Effector CD8-positive, alpha-beta T cell (primary cell): ENCODE results near the gene GMNC.
"Not testable (repeated sequence)": the region's sequence is repeated elsewhere in the genome, so short reads cannot be mapped to it uniquely, and the experiment has no call there.

Experiments
- DNase-seq: peaks from one replicate; lab custom pipeline; 2025; lab: John Stamatoyannopoulos, UW
- total RNA-seq, 4 experiments: gene quantifications; one replicate each; lab custom pipeline; 2026; lab: John Stamatoyannopoulos, UW

GMNC gene
- 0 reads per million in 4 experiments for total RNA-seq

DNA sequence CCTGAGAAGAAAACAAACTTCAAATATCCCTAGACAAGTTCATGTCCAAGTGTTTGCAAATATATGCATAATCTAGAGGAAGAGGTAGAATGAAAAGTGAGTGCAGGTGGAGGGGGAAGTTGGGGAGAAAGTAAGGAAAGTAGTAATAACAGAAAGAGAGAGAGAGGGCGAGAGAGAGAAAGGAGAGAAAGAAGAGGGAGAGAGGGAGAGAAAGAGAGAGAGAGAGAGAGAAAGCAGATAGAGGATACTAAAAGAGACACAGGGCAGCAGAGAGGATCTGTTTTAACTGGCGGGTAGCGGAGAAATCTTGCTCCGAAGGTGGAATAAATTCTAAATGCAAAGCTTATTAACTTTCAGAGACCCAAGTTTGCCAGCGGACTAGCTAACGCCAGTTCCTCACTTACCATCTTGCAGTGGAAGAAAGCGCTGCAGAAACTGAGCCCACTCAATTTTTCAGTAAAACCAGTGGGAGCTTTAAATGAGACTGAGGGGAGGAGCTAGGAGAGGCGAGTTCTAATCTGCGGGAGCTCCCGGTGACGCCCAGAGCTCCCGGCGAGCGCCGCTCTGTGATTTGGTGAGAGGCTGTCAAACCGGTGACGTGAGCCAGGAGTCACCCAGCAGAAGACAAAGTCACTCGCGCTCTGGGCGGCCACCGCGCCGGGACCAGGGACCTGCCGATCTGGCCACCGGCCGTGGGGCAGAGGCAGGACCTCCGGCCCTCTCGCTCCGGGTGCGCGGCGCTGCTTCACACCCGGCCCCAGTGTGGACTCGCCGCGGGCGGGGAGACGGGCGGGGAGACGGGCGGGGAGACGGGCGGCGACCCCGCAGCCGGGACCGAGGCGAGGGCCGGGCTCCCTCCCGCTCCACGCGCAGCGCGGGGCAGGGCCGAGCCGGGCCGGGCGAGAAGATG, at the start of gene GMNC:
Gene GMNC (minus strand): TSS at position 486 of the 910 bp plus-strand sequence. CDS start 79 bp downstream, at position 407.
- DNase-seq = no peak

DNA sequence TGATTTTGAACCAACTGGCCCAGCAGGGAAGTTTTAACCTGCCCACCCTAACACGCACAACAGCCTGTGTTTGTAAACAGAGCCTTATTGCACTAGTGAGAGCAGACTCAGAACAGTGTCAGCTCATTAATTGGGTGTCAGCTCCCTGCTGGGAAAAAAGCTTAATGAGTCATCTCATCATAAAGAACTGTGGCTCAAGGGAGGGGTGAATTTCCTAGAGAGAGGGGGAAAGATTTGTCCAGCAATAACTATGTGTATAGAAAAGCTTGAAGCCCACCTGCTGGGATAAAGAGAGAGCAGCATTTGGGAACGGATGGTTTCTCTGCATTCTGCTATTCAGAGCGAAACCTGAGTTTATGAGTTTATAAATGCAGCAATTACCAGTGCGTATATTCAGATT, 48.9 kb upstream of the GMNC start:
- DNase-seq = no peak

- no peak for DNase-seq
Measured at GRCh38 chr3:190909908-190910307, 47.4 kb upstream of the GMNC start.

GRCh38 chr3:190903156-190903555, 40.7 kb upstream of the GMNC start:
- DNase-seq = no peak

- DNase-seq = no peak
Measured at GRCh38 chr3:190902292-190902691, 39.8 kb upstream of the GMNC start.

GRCh38 chr3:190892395-190892902, 30.0 kb upstream of the GMNC start:
- no peak for DNase-seq

- no peak for DNase-seq
Measured at GRCh38 chr3:190886945-190887344, 24.5 kb upstream of the GMNC start.

DNA sequence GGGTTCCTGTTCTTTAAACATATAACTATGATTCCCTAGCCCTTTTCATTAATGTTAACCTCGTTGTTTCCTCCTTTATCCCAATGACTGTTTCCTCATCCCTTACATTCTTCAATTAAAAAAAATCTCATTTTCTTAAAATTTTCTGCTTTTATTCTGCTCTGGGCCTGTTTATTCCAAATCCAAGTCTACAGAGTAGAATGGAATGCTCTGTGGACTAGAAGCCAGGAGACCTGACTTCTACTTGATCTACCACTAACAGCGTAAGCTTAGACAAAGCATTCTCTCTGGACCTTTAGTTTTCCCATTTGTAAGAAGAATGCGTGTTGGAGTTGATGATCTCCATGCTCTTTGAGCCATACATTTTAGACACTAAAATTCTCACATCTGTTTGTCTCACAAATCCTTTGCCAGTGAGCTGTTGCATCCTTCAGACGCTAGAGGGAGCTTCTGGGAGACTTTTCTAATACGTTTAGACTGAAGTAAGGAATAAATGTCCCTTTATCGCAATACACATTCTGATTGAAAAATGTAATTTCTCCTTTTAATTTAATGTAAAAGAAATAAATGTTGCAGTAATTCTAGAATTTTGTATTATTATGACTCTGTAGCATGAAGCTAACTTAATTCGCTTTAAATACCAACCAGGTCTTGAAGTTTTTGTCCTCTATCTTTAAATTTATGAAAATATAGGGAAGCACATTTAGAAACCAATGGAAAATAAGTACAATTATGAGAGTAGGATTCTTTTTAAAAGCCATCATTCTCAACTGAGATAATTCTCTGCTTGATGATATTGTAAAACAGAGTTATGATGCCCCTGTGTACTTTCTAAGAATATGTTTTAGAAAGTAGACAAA, 21.7 kb upstream of the GMNC start:
- DNase-seq = no peak

DNA sequence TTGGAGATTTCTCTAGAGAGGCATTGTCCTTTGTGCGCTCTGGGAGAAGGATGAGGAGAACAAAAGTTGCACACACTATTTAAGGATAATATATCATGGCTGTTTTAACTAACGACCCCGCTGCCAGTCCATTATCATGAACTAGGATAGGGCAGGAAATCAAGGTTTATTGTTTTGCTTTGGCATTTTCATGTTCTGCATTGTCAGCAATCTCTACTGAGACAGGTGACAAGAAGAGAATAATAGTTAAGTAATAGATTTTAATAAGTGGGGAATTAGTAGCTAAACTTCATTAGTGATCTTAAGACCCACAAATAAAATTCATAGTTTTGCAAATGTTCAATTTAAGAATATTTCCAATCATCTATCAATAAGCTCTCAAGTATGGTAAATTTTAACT, 20.6 kb upstream of the GMNC start:
- no peak for DNase-seq

GRCh38 chr3:190877925-190878324, 15.4 kb upstream of the GMNC start:
- DNase-seq = no peak

DNA sequence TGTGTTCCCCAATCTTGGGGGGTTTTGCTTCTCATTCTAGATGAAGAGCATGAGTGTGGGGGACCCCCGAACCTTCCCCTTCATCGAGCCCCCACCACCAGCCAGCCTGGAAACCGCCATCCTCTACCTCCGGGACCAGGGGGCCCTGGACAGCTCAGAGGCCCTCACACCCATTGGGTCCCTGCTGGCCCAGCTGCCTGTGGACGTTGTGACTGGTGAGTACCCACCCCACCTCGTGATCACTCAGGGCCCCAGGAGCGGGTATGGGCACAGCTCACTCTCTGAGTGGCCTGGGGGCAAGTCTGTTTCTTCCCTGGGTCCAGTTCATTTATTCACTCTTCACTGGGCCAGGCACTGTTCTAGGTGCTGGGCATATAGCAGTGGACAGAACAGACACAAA, 13.9 kb upstream of the GMNC start:
- DNase-seq = not testable (repeated sequence)

DNA sequence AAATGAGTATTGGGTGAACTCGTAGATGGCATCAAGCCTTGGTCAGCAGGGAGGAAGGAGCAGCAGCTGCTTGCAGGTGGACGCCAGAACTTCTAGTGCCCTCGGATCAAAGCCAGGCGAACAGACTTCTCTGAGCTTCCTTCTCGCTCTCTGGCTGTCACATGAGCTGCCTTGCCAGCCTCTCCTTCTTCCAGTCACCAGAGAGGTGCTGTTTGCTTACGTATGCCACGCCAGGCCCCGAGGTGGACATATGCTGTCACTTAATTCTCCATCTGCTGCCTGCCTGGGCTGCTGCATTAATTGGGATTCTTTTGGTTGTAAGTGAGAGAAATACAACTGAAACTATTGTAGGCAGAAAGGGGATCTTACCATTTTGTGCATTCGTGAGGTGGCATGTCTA, 12.6 kb upstream of the GMNC start:
- not testable (repeated sequence) for DNase-seq

DNA sequence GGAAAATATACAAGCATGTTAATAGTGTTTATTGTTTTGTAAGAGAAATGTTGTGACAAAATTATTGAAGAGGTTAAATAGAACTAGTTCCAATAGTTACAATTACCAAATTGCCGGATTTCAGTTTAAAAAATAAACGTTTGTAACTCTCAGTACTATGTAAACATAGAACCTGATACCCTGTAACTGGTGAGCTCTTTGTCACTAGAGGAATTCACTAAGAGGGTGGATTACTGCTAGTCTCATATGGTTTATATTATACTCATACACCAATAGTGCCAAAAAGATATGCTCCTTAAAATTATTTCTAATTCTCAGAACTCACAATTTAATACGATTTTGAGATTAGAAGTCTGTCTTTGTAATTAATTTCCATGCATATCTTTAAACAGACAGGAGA, 7.6 kb upstream of the GMNC start:
- no peak for DNase-seq

- DNase-seq = no peak
Measured at GRCh38 chr3:190867071-190867470, 4.6 kb upstream of the GMNC start.

DNA sequence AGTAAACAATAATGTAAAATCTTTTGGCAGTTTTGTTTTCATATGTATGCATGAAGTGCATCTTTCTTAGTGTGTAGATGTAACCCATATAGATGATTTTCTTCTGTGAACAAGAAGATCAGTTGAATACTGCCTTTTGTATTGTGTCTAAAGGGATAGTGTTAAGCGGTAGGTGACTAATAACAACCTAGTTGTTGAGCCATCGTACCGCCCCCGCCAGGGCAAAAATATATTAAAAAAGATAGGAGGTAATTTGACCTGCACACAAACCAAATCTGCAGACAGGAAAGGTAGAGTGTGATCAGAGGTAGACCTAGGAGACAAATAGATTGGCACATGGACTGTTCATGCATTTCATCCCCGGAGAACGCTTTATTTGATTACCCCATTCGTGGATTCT, 3.3 kb upstream of the GMNC start:
- no peak for DNase-seq

DNA sequence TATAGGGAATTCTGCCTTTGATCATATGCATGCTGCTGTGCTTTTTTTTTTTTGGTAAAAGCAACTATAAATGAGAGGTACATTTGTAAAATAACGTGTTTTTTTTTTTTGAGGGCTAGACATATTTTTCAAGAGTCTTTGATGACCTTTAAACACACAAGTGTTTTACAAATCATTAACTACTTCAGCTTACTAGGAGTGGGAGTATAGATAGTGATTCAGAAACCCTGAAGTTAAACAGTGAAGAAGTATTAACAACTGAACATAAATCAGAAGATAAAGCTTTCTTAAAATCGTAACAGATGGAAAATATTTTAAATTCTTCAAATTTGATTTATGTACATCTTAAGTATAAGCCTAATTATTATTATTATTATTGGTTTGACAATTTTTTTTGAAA, 2.9 kb upstream of the GMNC start:
- no peak for DNase-seq

- no peak for DNase-seq
Measured at GRCh38 chr3:190864002-190864401, 1.5 kb upstream of the GMNC start.

DNA sequence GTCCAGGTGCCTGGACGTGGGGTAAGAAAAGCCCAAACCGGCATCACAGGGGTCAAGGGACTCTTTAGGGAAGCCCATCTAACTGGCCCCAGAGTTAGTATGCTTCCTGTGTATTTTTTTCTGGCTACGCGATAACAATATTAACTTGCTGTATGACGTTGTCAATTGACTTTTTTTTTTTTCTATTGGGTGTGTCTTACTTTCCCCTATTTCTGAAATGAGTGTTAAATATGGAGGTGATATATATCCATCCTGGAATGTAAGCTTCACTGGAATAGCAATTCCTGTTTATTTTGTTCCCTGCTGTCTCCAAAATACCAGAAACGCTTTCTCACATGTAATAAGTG, 598 bp upstream of the GMNC start:
- no peak for DNase-seq

DNA sequence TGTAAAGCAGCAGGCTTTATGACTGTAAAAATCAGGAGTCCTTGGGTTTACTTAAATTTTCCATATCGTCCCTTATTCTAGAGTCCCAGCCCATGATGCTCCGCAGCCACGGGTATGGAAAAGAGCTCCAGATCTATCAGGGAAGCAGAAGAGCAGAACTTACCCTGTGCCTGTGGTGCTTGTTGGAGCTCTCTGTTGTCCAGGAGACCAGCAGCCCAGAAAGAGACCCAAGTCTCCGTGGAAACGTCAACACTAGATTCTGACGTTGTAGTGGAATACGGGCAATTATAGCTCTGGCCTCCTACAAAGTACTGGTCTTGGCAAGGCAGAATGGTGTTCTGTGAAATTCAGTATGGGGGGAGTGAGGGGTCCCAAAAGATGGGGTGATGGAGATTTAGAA, 2.0 kb downstream of the GMNC start:
- DNase-seq = no peak

DNA sequence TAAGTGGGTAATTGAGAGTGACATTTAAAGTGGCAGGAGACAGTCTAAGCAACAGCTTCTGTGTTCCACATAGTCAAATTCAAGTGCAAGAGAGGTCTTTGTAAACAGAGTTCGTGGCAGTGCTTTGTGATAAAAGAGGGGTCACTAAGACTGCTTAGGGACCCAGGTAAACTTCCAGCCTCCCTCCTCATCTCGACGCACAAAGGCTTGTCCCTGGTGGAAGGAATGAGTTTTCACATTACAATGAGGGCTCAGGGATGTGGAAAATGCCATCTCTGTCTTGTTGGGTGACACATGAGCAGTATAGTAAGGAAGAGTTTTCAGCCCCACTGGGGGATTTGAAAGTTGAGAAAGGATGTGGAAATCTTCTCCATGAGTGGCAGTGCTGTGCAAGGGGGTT, 7.3 kb downstream of the GMNC start:
- no peak for DNase-seq

GRCh38 chr3:190854062-190854461, 8.4 kb downstream of the GMNC start:
- no peak for DNase-seq

DNA sequence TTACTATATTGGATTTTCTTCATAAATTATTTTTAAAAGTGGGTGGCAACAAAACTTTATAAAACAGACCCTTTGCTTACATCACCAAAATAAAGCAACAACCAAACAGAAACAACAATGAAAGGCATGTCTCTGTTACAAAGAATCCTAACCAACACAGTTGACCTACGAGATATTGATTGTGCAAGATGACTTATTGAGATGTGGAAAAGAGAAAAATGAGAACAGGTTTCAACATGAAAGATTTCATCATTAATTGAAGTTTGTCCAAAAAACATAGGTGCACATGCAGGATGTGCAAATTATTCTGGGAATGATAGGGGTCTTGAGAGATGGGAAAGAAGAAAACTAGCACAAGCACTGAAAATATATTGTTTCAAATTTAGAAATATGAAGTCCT, 9.0 kb downstream of the GMNC start:
- no peak for DNase-seq

- no peak for DNase-seq
Measured at GRCh38 chr3:190849607-190850006, 12.9 kb downstream of the GMNC start.
